CD14-positive monocyte (primary cell): ENCODE measurements around the gene CDH2. TPM values are rescaled to one million over a fixed set of nuclear protein-coding genes. Genes with fewer than 3 reads are reported as not detected.

Source experiments
- DNase-seq, 3 donors: peaks; one replicate each; pipeline ENCODE4 v3.0.0-alpha.2; 2011 to 2022
- H2AFZ ChIP-seq: 2 replicates; pipeline ENCODE4 v1.6.0; 2012; ENCODE audit warnings: mild to moderate bottlenecking, low read depth, low read length, inconsistent platforms; ENCODE audit not compliant: insufficient read depth, poor library complexity, severe bottlenecking
- H3K27ac ChIP-seq, 2 donors: 1 replicate in 1 of 2; 2 replicates in 1 of 2; pipeline ENCODE4 v1.5.1; 2012 to 2013; ENCODE audit warnings: low read length in 2 of 2, control low read depth in 1 of 2, inconsistent platforms in 1 of 2, low read depth in 1 of 2, mild to moderate bottlenecking in 1 of 2
- H3K27me3 ChIP-seq, 2 donors: one replicate each; pipeline versions ENCODE4 v1.6.0 to v1.6.1; 2011 to 2013; ENCODE audit warnings: low read length in 2 of 2; ENCODE audit not compliant: control insufficient read depth in 2 of 2, insufficient read depth in 2 of 2
- H3K36me3 ChIP-seq, 2 donors: replicated peaks in 1 of 2; 1 replicate in 1 of 2; 2 replicates in 1 of 2; pipeline versions ENCODE4 v1.5.1 to v1.6.1; 2012 to 2013; ENCODE audit warnings: low read length in 2 of 2, control low read depth in 1 of 2, inconsistent platforms in 1 of 2, mild to moderate bottlenecking in 1 of 2; ENCODE audit not compliant: insufficient read depth in 2 of 2, control insufficient read depth in 1 of 2
- H3K4me1 ChIP-seq, 2 donors: 1 replicate in 1 of 2; 2 replicates in 1 of 2; pipeline versions ENCODE4 v1.5.1 to v1.6.1; 2012 to 2013; ENCODE audit warnings: low read length in 2 of 2, control low read depth in 1 of 2, inconsistent platforms in 1 of 2, mild to moderate bottlenecking in 1 of 2, moderate library complexity in 1 of 2; ENCODE audit not compliant: insufficient read depth in 2 of 2, control insufficient read depth in 1 of 2
- H3K4me2 ChIP-seq: replicated peaks from 2 replicates; pipeline ENCODE3; 2012; ENCODE audit warnings: low read length, moderate library complexity, mild to moderate bottlenecking; ENCODE audit not compliant: poor library complexity, severe bottlenecking; ENCODE audit errors: extremely low read depth
- H3K4me3 ChIP-seq, 3 experiments: fragments of 200-600 bp in 1 of 3; sonication (generic) in 1 of 3; replicated peaks in 1 of 3; 1 replicate in 2 of 3; 2 replicates in 1 of 3; pipeline ENCODE4 v1.5.1; 2011 to 2013; ENCODE audit warnings: low read length in 3 of 3, mild to moderate bottlenecking in 3 of 3, control low read depth in 2 of 3, low read depth in 2 of 3, inconsistent platforms in 1 of 3, moderate library complexity in 1 of 3
- H3K79me2 ChIP-seq: 2 replicates; pipeline ENCODE4 v1.6.0; 2012; ENCODE audit warnings: mild to moderate bottlenecking, control low read depth, inconsistent platforms, low read length, moderate library complexity; ENCODE audit not compliant: insufficient read depth
- H3K9ac ChIP-seq: 2 replicates; pipeline ENCODE4 v1.6.0; 2017; ENCODE audit warnings: low read length, mild to moderate bottlenecking; ENCODE audit not compliant: insufficient read depth, poor library complexity, severe bottlenecking
- H3K9me3 ChIP-seq, 2 donors: replicated peaks in 1 of 2; 1 replicate in 1 of 2; 2 replicates in 1 of 2; pipeline versions ENCODE4 v1.5.1 to v1.6.1; 2012 to 2013; ENCODE audit warnings: low read length in 2 of 2, control low read depth in 1 of 2; ENCODE audit not compliant: control insufficient read depth in 1 of 2, insufficient read depth in 1 of 2
- H4K20me1 ChIP-seq: 2 replicates; pipeline ENCODE4 v1.6.0; 2012; ENCODE audit warnings: mild to moderate bottlenecking, low read length, control low read depth, moderate library complexity; ENCODE audit not compliant: insufficient read depth
- H3K27ac Mint-ChIP-seq, 7 donors: one replicate each; pipeline ENCODE4 v1.8.0; 2020; ENCODE audit warnings: mild to moderate bottlenecking in 7 of 7, mixed read lengths in 7 of 7, moderate library complexity in 6 of 7, inconsistent platforms in 2 of 7
- H3K27me3 Mint-ChIP-seq, 3 donors: one replicate each; pipeline ENCODE4 v1.8.0; 2021 to 2022; ENCODE audit warnings: low read depth in 3 of 3, mild to moderate bottlenecking in 3 of 3, mixed read lengths in 3 of 3, moderate library complexity in 3 of 3, inconsistent platforms in 1 of 3
- H3K36me3 Mint-ChIP-seq, 2 donors: one replicate each; pipeline ENCODE4 v1.8.0; 2020; ENCODE audit warnings: mixed read lengths in 2 of 2, inconsistent platforms in 1 of 2, mild to moderate bottlenecking in 1 of 2
- H3K4me1 Mint-ChIP-seq: one replicate; pipeline ENCODE4 v1.8.0; 2020; ENCODE audit warnings: mild to moderate bottlenecking, mixed read lengths
- H3K4me3 Mint-ChIP-seq, 2 donors: one replicate each; pipeline ENCODE4 v1.8.0; 2020; ENCODE audit warnings: mild to moderate bottlenecking in 2 of 2, mixed read lengths in 2 of 2, moderate library complexity in 1 of 2
- H3K9me3 Mint-ChIP-seq, 7 donors: one replicate each; pipeline ENCODE4 v1.8.0; 2020 to 2022; ENCODE audit warnings: mixed read lengths in 7 of 7, mild to moderate bottlenecking in 6 of 7, moderate library complexity in 6 of 7, inconsistent platforms in 2 of 7
- CTCF ChIP-seq: fragments of 200-600 bp; IDR thresholded peaks from one replicate; pipeline ENCODE4 v1.8.0; 2022; ENCODE audit warnings: antibody characterized with exemption, mild to moderate bottlenecking
- WGBS: methylation state at CpG from one replicate; pipeline ENCODE4 v1.1.5; 2013; ENCODE audit warnings: missing lambda C conversion rate; ENCODE audit not compliant: insufficient coverage; 5-methylcytosine and 5-hydroxymethylcytosine counted together
- intact Hi-C, 2 donors: fragments of 100-400 bp; cut with micrococcal nuclease; formaldehyde crosslinking; loops; one replicate each; pipeline versions ENCODE4 v1.15.0 to v1.15.1; 2023
- polyA plus RNA-seq, 3 donors: library from polyadenylated mRNA; depleted of rRNA in 1 of 3; unstranded in 2 of 3; stranded (reverse) in 1 of 3; fragments of 300-500 nt in 2 of 3; fragments of >200 nt in 1 of 3; fragmentation: Illumina TruSeq in 2 of 3; gene quantifications; 1 replicate in 2 of 3; 2 replicates in 1 of 3; pipeline ENCODE4 v1.2.3, GENCODE V29; 2012 to 2021

CDH2 gene
- polyA plus RNA-seq, 3 donors, result 0.03 to 0.32 (median 0.08) TPM

- H3K27me3 Mint-ChIP-seq, result no peaks in the 10 kb centered on the region
These were observed 67.0 kb downstream of the CDH2 start for GRCh38 chr18:28109781-28110560.

DNA sequence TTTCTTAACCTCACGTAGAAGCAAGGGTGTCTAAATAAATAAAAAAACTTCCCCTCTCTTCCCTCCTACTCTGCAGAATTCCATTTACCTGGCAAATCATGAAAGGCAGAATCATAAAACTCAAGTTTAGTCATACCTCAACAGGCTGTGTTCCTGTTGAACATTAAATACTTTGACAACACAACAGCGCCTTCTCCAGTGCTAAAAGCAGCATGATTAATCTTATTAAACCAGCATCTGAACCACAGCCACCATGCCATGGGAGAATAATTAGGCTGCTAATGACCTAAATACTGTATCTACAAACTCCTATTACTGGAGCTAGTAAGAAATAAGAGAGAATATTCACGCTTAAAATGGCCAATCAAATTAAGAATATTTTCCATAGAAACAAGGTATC is 68.1 kb downstream of the CDH2 start:
- 80% methylated on average over 1 of the region's 3 CpGs for WGBS
- H3K27me3 ChIP-seq, result no peaks in the 10 kb centered on the region
- no peaks in the 10 kb centered on the region for H3K27me3 Mint-ChIP-seq
- H3K4me1 ChIP-seq, result no peaks in the 10 kb centered on the region
- H4K20me1 ChIP-seq, result no peaks in the 10 kb centered on the region
- intact Hi-C loops, result no loop called here
- no peaks in the 10 kb centered on the region for H3K9me3 Mint-ChIP-seq
- H3K4me1 Mint-ChIP-seq, result no peaks in the 10 kb centered on the region
- H3K36me3 Mint-ChIP-seq, result no peaks in the 10 kb centered on the region
- H3K4me2 ChIP-seq, result no peak overlapping the region
- no peak for TF ChIP-seq CTCF
- H3K79me2 ChIP-seq, result no peaks in the 10 kb centered on the region
- H3K4me3 Mint-ChIP-seq, result no peak overlapping the region
- no peak for DNase-seq
- no peak overlapping the region for H3K27ac Mint-ChIP-seq
- no peak overlapping the region for H3K27ac ChIP-seq
- no peak overlapping the region for H3K9ac ChIP-seq
- no peaks in the 10 kb centered on the region for H3K9me3 ChIP-seq
- no peak overlapping the region for H3K4me3 ChIP-seq
- no peak overlapping the region for H2AFZ ChIP-seq
- H3K36me3 ChIP-seq, result no peaks in the 10 kb centered on the region

More at GRCh38 chr18:28109781-28110560, 67.0 kb downstream of the CDH2 start:
- no peaks in the 10 kb centered on the region for H3K4me1 ChIP-seq
- no peak overlapping the region for H3K4me3 Mint-ChIP-seq
- intact Hi-C loops, result no loop called here
- TF ChIP-seq CTCF, result no peak
- H3K4me2 ChIP-seq, result no peak overlapping the region
- no peaks in the 10 kb centered on the region for H3K36me3 ChIP-seq
- no peaks in the 10 kb centered on the region for H3K9me3 Mint-ChIP-seq
- H3K79me2 ChIP-seq, result no peaks in the 10 kb centered on the region
- no peaks in the 10 kb centered on the region for H3K4me1 Mint-ChIP-seq
- H3K4me3 ChIP-seq, result no peak overlapping the region
- no peak for DNase-seq
- no peaks in the 10 kb centered on the region for H3K36me3 Mint-ChIP-seq
- no peaks in the 10 kb centered on the region for H3K9me3 ChIP-seq
- WGBS, result 91% methylated on average over 4 of the region's 5 CpGs
- no peak overlapping the region for H3K9ac ChIP-seq
- no peaks in the 10 kb centered on the region for H4K20me1 ChIP-seq
- no peaks in the 10 kb centered on the region for H3K27me3 ChIP-seq
- no peak overlapping the region for H2AFZ ChIP-seq
- no peak overlapping the region for H3K27ac ChIP-seq
- no peak overlapping the region for H3K27ac Mint-ChIP-seq
